Sigmoid colon (tissue), 7 donors: ENCODE data around the gene ANO6. TPM values are rescaled to one million over a fixed set of nuclear protein-coding genes. Genes with fewer than 3 reads are reported as not detected.
"Not testable (repeated sequence)": the region's sequence is repeated elsewhere in the genome, so short reads cannot be mapped to it uniquely, and the experiment has no call there.

Experiments
- DNase-seq: peaks from one replicate; pipeline ENCODE4 v3.0.0-alpha.2; 2019
- H3K27ac ChIP-seq, 4 donors: fragments of 200-600 bp; sonication (generic); one replicate each; pipeline ENCODE4 v1.5.1; 2016 to 2019; ENCODE audit warnings: mild to moderate bottlenecking in 1 of 4
- H3K27me3 ChIP-seq, 3 donors: fragments of 200-600 bp; sonication (generic); one replicate each; pipeline ENCODE4 v1.5.1; 2019; ENCODE audit warnings: mild to moderate bottlenecking in 1 of 3
- H3K36me3 ChIP-seq, 4 donors: fragments of 200-600 bp; sonication (generic); one replicate each; pipeline ENCODE4 v1.5.1; 2016 to 2019
- H3K4me1 ChIP-seq, 4 donors: fragments of 200-600 bp; sonication (generic); one replicate each; pipeline ENCODE4 v1.5.1; 2017 to 2019
- H3K4me3 ChIP-seq, 4 donors: fragments of 200-600 bp; sonication (generic); one replicate each; pipeline ENCODE4 v1.5.1; 2017 to 2019; ENCODE audit warnings: mild to moderate bottlenecking in 2 of 4, moderate library complexity in 1 of 4
- H3K9me3 ChIP-seq, 4 donors: fragments of 200-600 bp in 3 of 4; sonication (generic) in 3 of 4; one replicate each; pipeline versions ENCODE4 v1.5.1 to v1.6.1; 2013 to 2019
- CTCF ChIP-seq, 4 experiments: fragments of 450-650 bp in 3 of 4; fragments of 200-600 bp in 1 of 4; IDR thresholded peaks; one replicate each; pipeline ENCODE4 v1.5.1; 2016 to 2019; ENCODE audit warnings: antibody characterized with exemption in 4 of 4, mild to moderate bottlenecking in 3 of 4, moderate library complexity in 2 of 4
- EP300 ChIP-seq, 4 donors: sonication (generic); formaldehyde crosslinking; IDR thresholded peaks; one replicate each; pipeline ENCODE4 v1.6.1; 2017; ENCODE audit warnings: antibody characterized with exemption in 4 of 4
- POLR2A ChIP-seq, 2 donors: fragments of 450-650 bp; IDR thresholded peaks; one replicate each; pipeline ENCODE4 v1.6.1; 2016; ENCODE audit warnings: antibody characterized with exemption in 2 of 2, mild to moderate bottlenecking in 2 of 2, moderate library complexity in 2 of 2
- POLR2AphosphoS5 ChIP-seq, 4 donors: sonication (generic); formaldehyde crosslinking; IDR thresholded peaks; one replicate each; pipeline ENCODE4 v1.6.1; 2017; ENCODE audit warnings: antibody characterized with exemption in 4 of 4
- whole genome bisulfite sequencing, 2 donors: extraction: QIAGEN DNeasy Blood & Tissue Kit; methylation state at CpG; one replicate each; pipeline ENCODE4 v1.1.7; 2013; 5-methylcytosine and 5-hydroxymethylcytosine counted together
- intact Hi-C: fragments of 100-400 bp; cut with DNase I; formaldehyde crosslinking; loops from one replicate; pipeline ENCODE4 v1.15.1; 2023
- polyA plus RNA-seq, 3 donors: library from polyadenylated mRNA; stranded (reverse); fragments of 200-250 nt; gene quantifications; one replicate each; pipeline ENCODE4 v1.2.3, GENCODE V29; 2013
- total RNA-seq, 4 donors: library from RNA; depleted of rRNA; stranded (reverse); fragments of >200 nt; gene quantifications; one replicate each; pipeline ENCODE4 v1.1.0, GENCODE V29; 2016
- donor health status: healthy with polysubstance abuse.
- donor health status: Bipolar disorder and iron deficiency.
- donor health status: healthy.

The ANO6 gene
- total and polyA plus RNA-seq, 7 donors, result 1.2 to 107 (median 98.5) TPM

GRCh38 chr12:45259675-45260074, 43.8 kb downstream of the ANO6 start:
- intact Hi-C loops, result no loop called here
- peaks cover 0 to 79% (median 67%) of the 10 kb centered on the region in 4 donors for H3K4me1 ChIP-seq
- no peak overlapping the region for H3K4me3 ChIP-seq
- no peaks in the 10 kb centered on the region for H3K27me3 ChIP-seq
- no peaks in the 10 kb centered on the region for H3K36me3 ChIP-seq
- no peak for DNase-seq
- TF ChIP-seq POLR2A (IDR thresholded peaks at IDR 0.05) (no peak), EP300 (IDR thresholded peaks at IDR 0.05) (no peak), POLR2AphosphoS5 (IDR thresholded peaks at IDR 0.05) (no peak), CTCF (IDR thresholded peaks at IDR 0.05) (no peak)
- peak overlapping the region; percentile 1 to 68 (median 52) for H3K27ac ChIP-seq
- no peaks in the 10 kb centered on the region for H3K9me3 ChIP-seq
- WGBS, 2 donors, result 28 to 62% methylated on average over 3 of the region's 3 CpGs

- 38 to 65% methylated on average over 5 of the region's 5 CpGs for WGBS, 2 donors
- H3K27ac ChIP-seq, result peak overlapping the region; percentile 1 to 68 (median 52)
Observed at GRCh38 chr12:45260104-45260815, 44.4 kb downstream of the ANO6 start.

DNA sequence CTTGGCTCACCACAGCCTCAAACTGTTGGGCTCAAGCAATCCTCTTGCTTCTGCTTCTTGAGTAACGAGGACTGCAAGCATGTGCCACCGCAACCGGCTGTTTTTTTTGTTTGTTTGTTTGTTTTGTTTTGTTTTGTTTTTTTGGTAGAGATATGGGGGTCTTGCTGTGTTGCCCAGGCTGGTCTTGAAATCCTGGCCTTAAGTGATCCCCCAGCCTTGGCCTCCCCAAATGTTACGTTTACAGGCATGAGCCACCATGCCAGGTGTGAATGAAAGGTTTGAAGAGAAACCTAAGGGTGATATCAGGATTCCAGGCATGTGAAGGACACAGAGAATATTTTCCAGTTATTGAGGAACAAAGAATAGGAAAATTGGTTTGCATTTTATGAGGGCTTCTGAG, 45.0 kb downstream of the ANO6 start:
- intact Hi-C loops, result no loop called here
- H3K27me3 ChIP-seq, result no peaks in the 10 kb centered on the region
- TF ChIP-seq POLR2AphosphoS5 (IDR thresholded peaks at IDR 0.05) (no peak), CTCF (IDR thresholded peaks at IDR 0.05) (no peak), POLR2A (IDR thresholded peaks at IDR 0.05) (no peak), EP300 (IDR thresholded peaks at IDR 0.05) (no peak)
- WGBS, 2 donors, result 95 to 97% methylated on average over 4 of the region's 4 CpGs
- H3K9me3 ChIP-seq, result no peaks in the 10 kb centered on the region
- DNase-seq, result no peak
- H3K4me1 ChIP-seq, result peaks cover 0 to 73% (median 61%) of the 10 kb centered on the region in 4 donors
- H3K27ac ChIP-seq, result peak overlapping the region in 2 of 4 donors; percentile 1 to 64
- H3K4me3 ChIP-seq, result no peak overlapping the region
- no peaks in the 10 kb centered on the region for H3K36me3 ChIP-seq

More at GRCh38 chr12:45260104-45260815, 44.4 kb downstream of the ANO6 start:
- Histone ChIP-seq H3K4me1 (peaks cover 0 to 73% (median 62%) of the 10 kb centered on the region in 4 donors), H3K4me3 (no peak overlapping the region), H3K9me3 (no peaks in the 10 kb centered on the region), H3K36me3 (no peaks in the 10 kb centered on the region), H3K27me3 (no peaks in the 10 kb centered on the region)
- intact Hi-C loops, result no loop called here
- TF ChIP-seq CTCF (IDR thresholded peaks at IDR 0.05), result no peak
- DNase-seq, result no peak

- peaks cover 0 to 65% (median 53%) of the 10 kb centered on the region in 4 donors for H3K4me1 ChIP-seq
- intact Hi-C loops, H3K27ac ChIP-seq, DNase-seq, H3K27me3 ChIP-seq, H3K36me3 ChIP-seq, H3K4me3 ChIP-seq, H3K9me3 ChIP-seq: not testable (repeated sequence)
- 97 to 98% methylated on average over 8 of the region's 8 CpGs for WGBS, 2 donors
Observed at GRCh38 chr12:45262185-45262584, 46.3 kb downstream of the ANO6 start.

- Histone ChIP-seq H3K27ac (peak overlapping the region in 3 of 4 donors; percentile 18 to 66 (median 63)), H3K9me3 (no peaks in the 10 kb centered on the region), H3K36me3 (no peaks in the 10 kb centered on the region), H3K4me1 (peaks cover 0 to 67% (median 50%) of the 10 kb centered on the region in 4 donors), H3K4me3 (no peak overlapping the region), H3K27me3 (no peaks in the 10 kb centered on the region)
- no peak for DNase-seq
- intact Hi-C loops, result no loop called here
- TF ChIP-seq POLR2A (IDR thresholded peaks at IDR 0.05), result no peak
- TF ChIP-seq POLR2AphosphoS5 (IDR thresholded peaks at IDR 0.05), result no peak
- no peak for TF ChIP-seq EP300 (IDR thresholded peaks at IDR 0.05)
- TF ChIP-seq CTCF (IDR thresholded peaks at IDR 0.05), result no peak
- 73 to 88% methylated on average over 3 of the region's 3 CpGs for WGBS, 2 donors
Observed at GRCh38 chr12:45263587-45263986, 47.7 kb downstream of the ANO6 start.
